Measurements from ENCODE around the gene KRTAP10-10.
"Not testable (repeated sequence)": the region's sequence is repeated elsewhere in the genome, so short reads cannot be mapped to it uniquely, and the experiment has no call there.

Gene KRTAP10-10

GRCh38 chr21:44681861-44682579 lies 44.9 kb downstream of the KRTAP10-10 start, which contains the start of gene KRTAP12-1:
Gene KRTAP12-1, minus strand, starts transcription at chr21:44682163. Its CDS starts 40 bp downstream, at chr21:44682123.
- TF ChIP-seq CTCF (IDR thresholded peaks at IDR 0.05; ENCODE audit: insufficient read depth, low read length, missing control alignments), result no peak
- ChIA-PET CTCF (interaction anchor here (1.2 kb wide), 1 partner anchor 13 kb away, joined by 3 read pairs; no protein-coding TSS in a partner anchor), POLR2A (no interaction called here)
- H3K4me3 ChIP-seq (ENCODE audit: low read depth, low read length), result no peak within 1 kb of the TSS
- no peak for DNase-seq (ENCODE audit: low read depth, low spot score)

GRCh38 chr21:44682580-44683151 lies 45.5 kb downstream of the KRTAP10-10 start:
- H3K4me3 ChIP-seq (ENCODE audit: low read depth, low read length), result no peak overlapping the region
- CTCF ChIA-PET, result interaction anchor here (1.2 kb wide), 1 partner anchor 13 kb away, joined by 3 read pairs; no protein-coding TSS in a partner anchor
- no peak for DNase-seq (ENCODE audit: low read depth, low spot score)
- POLR2A ChIA-PET, result no interaction called here
- TF ChIP-seq CTCF (IDR thresholded peaks at IDR 0.05; ENCODE audit: insufficient read depth, low read length, missing control alignments), result no peak

GRCh38 chr21:44684077-44684476 lies 46.9 kb downstream of the KRTAP10-10 start:
- CTCF ChIA-PET, result no interaction called here

GRCh38 chr21:44684483-44684882 lies 47.3 kb downstream of the KRTAP10-10 start:
- POLR2A ChIA-PET, result no interaction called here
- no peak overlapping the region for H3K4me3 ChIP-seq (ENCODE audit: low read depth, low read length)
- CTCF ChIA-PET, result no interaction called here
- DNase-seq (ENCODE audit: low read depth, low spot score), result no peak
- TF ChIP-seq CTCF (IDR thresholded peaks at IDR 0.05; ENCODE audit: insufficient read depth, low read length, missing control alignments), result no peak

More at GRCh38 chr21:44684077-44684476, 46.9 kb downstream of the KRTAP10-10 start:
- no peak for TF ChIP-seq CTCF (IDR thresholded peaks at IDR 0.05; ENCODE audit: insufficient read depth, low read length, missing control alignments)
- no peak for DNase-seq (ENCODE audit: low read depth, low spot score)
- H3K4me3 ChIP-seq (ENCODE audit: low read depth, low read length), result no peak overlapping the region
- POLR2A ChIA-PET, result no interaction called here

GRCh38 chr21:44685050-44685449 lies 47.9 kb downstream of the KRTAP10-10 start:
- POLR2A ChIA-PET; H3K4me3 ChIP-seq (ENCODE audit: low read depth, low read length); DNase-seq (ENCODE audit: low read depth, low spot score); CTCF ChIA-PET: not testable (repeated sequence)

- no peak overlapping the region for H3K4me3 ChIP-seq (ENCODE audit: low read depth, low read length)
- POLR2A ChIA-PET, result no interaction called here
- CTCF ChIA-PET, result no interaction called here
- DNase-seq (ENCODE audit: low read depth, low spot score), result no peak
- TF ChIP-seq CTCF (IDR thresholded peaks at IDR 0.05; ENCODE audit: insufficient read depth, low read length, missing control alignments), result no peak
Observed at GRCh38 chr21:44686000-44686781, 49.0 kb downstream of the KRTAP10-10 start.
